Adipose tissue (tissue), 3 donors: ENCODE measurements around the gene OTULINL. TPM values are rescaled to one million over a fixed set of nuclear protein-coding genes. Genes with fewer than 3 reads are reported as not detected.

Source experiments
- H3K27ac ChIP-seq: one replicate; pipeline ENCODE4 v1.5.1; 2013; ENCODE audit warnings: low read depth, low read length
- WGBS, 3 donors: extraction: QIAGEN DNeasy Blood & Tissue Kit; methylation state at CpG; one replicate each; pipeline ENCODE4 v1.1.7; 2013; 5-methylcytosine and 5-hydroxymethylcytosine counted together
- polyA plus RNA-seq, 3 donors: library from polyadenylated mRNA; stranded (reverse); fragments of 200-250 nt; gene quantifications; one replicate each; pipeline ENCODE4 v1.2.3, GENCODE V29; 2013
- donor health status: healthy with polysubstance abuse.
- donor health status: Bipolar disorder and iron deficiency.
- donor health status: healthy.

Gene OTULINL
- polyA plus RNA-seq, 3 donors, result 3.1 to 7.3 (median 3.1) TPM

DNA sequence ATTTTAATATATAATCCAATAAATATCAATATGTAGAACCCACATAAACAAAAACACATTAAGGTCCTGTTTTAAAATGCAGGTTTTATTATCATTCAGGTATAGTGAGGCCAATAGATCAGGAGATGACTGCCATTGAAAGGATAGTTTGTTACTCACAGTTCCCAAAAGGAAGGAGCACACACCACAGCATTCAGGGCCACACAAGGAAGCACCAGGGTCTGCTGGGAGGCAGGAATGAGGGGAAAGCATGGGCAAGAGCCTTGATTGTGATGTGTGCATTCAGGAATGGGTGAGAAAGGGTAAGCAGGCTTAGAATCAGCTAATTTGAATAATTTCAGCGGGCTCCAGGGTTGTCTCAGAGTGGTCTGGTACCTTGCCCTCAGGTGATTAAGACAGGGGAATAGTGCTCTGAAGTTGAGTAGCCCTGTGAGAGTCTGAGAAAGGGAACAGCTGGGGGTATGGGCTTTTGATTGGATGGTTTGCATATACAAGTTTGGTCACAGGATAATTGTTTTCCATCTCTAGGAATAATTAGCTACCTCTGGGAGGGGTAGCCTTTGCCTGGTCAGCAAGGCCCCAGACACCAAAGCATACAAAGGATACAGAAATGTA is 63.1 kb downstream of the OTULINL start:
- WGBS, 3 donors, result 68 to 90% (median 87%) methylated on average over 1 of the region's 1 CpG
- no peak overlapping the region for H3K27ac ChIP-seq

DNA sequence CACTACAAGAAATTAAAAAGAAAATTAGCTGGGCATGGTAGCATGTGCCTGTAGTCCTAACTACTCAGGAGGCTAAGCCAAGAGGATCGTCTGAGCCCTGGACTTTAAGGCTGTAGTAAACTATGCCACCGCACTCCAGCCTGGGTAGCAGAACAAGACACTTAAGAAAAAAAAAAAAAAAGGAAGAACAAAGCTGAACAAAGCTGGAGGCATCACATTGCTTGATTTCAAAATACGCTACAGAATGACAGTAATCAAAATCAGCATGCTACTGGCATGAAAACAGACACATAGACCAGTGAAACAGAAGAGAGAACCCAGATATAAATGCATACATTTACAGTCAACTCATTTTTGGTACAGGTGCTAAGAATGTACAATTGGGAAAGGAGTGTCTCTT is 68.5 kb downstream of the OTULINL start:
- no peak overlapping the region for H3K27ac ChIP-seq
- 76 to 85% (median 84%) methylated on average over 3 of the region's 3 CpGs for WGBS, 3 donors

DNA sequence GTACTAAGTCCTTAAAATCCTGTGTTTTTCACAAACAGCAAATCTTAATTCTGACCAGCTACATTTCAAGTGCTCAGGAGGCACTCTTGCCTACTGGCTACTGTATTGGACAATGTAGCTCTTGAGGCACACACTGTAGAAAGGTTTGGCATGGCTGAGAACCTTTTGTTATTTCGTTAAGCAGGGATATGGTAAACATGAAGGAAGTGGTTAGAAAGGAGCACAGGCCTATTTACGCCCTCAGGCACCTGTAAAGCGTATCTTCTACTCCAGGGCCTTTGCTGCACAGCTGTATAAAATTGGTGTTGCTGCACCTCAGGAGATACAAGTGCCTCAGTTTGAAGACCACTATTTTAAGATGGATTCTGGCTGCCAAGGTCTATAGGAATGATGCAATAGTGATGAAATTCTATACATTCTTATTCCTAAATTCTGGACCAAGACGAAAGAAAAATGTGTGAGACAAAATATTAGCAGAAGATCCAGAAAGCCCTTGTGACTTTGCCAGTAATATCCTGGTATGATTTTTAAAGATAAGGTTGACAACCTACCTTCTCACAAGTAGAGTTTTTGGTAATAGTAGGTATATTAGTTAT is 73.7 kb downstream of the OTULINL start:
- no peak overlapping the region for H3K27ac ChIP-seq
- WGBS, 3 donors, result 52 to 61% (median 61%) methylated on average over 4 of the region's 4 CpGs

DNA sequence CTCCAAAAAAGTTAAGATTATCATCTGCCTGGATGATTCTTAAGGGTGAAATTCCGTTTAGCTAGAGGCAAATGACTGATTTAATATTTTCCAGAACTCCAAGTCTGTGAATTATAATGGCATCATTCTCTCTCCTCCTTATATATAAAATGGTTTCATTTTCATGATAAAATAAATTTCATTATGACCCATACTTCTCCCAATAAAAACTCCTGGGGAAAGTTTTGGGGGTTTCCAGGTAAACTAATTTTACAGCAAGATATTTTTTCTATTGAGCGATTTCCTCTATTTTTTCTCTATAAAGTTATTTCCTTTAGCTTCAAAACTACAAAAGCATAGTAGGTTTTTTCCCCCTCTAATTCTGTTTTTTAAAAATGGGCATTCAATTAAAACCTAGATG is 75.3 kb downstream of the OTULINL start:
- 45 to 69% (median 58%) methylated on average over 2 of the region's 2 CpGs for WGBS, 3 donors
- no peak overlapping the region for H3K27ac ChIP-seq

DNA sequence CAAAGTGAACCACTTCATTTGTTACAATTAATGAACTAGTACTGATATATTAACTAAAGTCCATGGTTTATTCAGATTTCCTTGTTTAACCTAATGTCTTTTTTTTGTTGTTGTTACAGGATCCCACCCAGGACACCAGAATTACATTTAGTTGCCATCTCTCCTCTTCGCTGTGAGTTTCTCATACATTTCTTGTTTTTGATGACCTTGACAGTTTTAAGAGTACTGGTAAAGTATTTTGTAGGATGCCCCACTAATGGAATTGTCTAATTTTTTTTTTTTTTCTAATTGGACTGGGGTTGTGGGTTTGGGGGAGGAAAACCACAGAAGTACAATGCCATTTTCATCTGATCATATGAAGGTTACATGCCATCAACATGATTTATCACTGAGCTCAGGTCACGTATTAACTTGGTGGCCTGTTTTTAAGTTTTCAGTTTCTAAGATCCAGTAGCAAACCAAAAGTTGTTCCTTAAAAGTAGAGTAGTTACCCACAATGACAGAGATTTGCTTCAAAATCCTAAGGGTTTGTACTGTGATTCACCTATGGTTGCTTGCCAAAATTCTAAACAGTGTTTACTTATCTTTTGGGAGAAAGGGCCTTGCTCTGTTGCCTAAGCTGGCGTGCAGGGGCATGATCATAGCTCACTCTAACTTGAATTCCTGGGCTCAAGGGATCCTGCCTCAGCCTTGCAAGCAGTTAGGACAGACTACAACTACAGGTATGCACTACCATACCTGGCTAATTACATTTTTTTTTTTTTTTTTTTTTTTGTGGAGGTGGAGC is 78.4 kb downstream of the OTULINL start:
- H3K27ac ChIP-seq, result no peak overlapping the region
- WGBS, 3 donors, result 84 to 88% (median 86%) methylated on average over 3 of the region's 3 CpGs

DNA sequence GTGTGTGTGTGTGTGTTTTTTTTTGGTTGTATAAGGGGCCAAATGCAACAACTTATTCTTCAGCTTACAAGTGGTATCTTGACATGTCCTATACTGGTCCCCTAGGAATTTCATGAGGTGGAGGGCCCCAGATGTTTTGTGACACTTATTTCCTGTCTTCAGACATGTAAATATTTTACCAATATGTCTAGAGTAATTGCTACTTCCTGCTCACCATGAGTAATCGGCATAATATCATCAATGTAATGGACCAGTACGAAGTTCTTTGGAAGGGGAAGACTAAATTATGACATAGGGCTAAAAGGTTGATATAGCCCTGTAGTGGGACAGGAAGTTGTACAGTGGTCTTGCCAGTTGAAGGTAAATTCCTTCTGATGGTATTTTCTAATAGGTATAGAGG is 79.2 kb downstream of the OTULINL start:
- WGBS, 3 donors, result 61 to 87% (median 69%) methylated on average over 2 of the region's 2 CpGs
- no peak overlapping the region for H3K27ac ChIP-seq

Other genes with a start within 250 kb of the OTULINL start
- gene OTULIN, start 82.9 kb downstream of the OTULINL start, polyA plus RNA-seq, result 1 to 10 TPM; 3.2 to 6.0 (median 4.4) TPM